ENCODE measurements around the gene POU2F1.

POU2F1 gene

DNA sequence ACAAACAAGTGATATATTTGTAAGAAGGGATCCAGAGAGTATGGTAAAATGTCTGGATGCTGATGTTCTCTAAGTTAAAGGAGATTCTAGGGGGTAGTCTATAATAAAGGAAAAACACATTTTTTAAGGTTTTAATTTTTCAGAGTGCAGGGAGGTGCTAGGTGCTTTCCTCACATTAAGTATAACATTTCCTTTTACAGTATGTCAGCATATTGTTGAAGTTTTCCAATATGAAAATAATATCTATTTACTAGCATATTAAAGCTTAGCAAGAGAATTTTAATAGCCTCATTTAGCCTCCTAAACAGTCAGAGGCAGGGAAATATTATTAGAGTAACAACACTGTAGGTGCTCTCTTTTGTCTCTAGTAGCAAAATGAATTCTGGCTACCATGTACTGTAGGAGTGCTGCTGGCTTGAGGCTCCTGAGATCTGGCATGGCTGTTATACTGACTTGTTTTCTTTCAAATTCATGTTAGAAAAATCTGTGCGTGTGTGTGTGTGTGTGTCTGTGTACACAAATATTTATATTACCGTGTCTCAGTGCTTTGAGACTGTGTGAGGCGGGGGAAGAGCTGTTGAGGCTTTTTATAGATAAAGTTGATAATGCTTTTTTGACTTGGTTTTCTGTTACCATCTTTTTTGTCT lies 71.0 kb downstream of the POU2F1 start:
- TF ChIP-seq CTCF (IDR thresholded peaks at IDR 0.05; ENCODE audit: insufficient read depth, low read length, poor library complexity, severe bottlenecking) = no peak

DNA sequence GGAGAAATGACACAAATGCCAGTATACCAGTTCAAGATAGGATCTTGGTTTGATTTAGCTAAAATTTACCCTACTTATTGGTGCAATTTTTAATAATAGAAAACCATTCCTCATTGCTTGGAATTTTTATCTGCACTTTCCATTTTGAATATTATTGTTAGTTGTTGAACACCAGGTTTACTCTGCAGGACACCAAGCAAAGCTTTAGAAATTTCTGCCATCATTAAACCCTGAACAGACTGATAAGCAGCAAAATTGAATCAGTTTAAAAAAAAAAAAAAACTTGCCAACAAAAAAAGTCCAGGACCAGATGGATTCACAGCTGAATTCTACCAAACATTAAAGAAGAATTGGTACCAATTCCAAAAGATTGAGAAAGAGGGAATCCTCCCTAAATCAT lies 71.5 kb downstream of the POU2F1 start:
- H3K4me3 ChIP-seq (replicated peaks; ENCODE audit: low read depth, low read length) = no peak overlapping the region
- H3K27me3 ChIP-seq (replicated peaks; ENCODE audit: control insufficient read depth, insufficient read depth, low read length) = no peaks in the 10 kb centered on the region
- H3K36me3 ChIP-seq (ENCODE audit: control insufficient read depth, insufficient read depth, low read length) = no peaks in the 10 kb centered on the region
- no peak for DNase-seq (ENCODE audit: extremely low read depth, insufficient read length)
- no peak for TF ChIP-seq CTCF (IDR thresholded peaks at IDR 0.05; ENCODE audit: insufficient read depth, low read length, poor library complexity, severe bottlenecking)

More for the DNA sequence above, 71.0 kb downstream of the POU2F1 start:
- Histone ChIP-seq H3K36me3 (ENCODE audit: control insufficient read depth, insufficient read depth, low read length) (no peaks in the 10 kb centered on the region), H3K27me3 (replicated peaks; ENCODE audit: control insufficient read depth, insufficient read depth, low read length) (no peaks in the 10 kb centered on the region), H3K4me3 (replicated peaks; ENCODE audit: low read depth, low read length) (no peak overlapping the region)
- DNase-seq (ENCODE audit: extremely low read depth, insufficient read length) = no peak

GRCh38 chr1:167293057-167293456 lies 72.4 kb downstream of the POU2F1 start:
- no peak for TF ChIP-seq CTCF (IDR thresholded peaks at IDR 0.05; ENCODE audit: insufficient read depth, low read length, poor library complexity, severe bottlenecking)
- DNase-seq (ENCODE audit: extremely low read depth, insufficient read length) = no peak
- Histone ChIP-seq H3K27me3 (replicated peaks; ENCODE audit: control insufficient read depth, insufficient read depth, low read length) (no peaks in the 10 kb centered on the region), H3K4me3 (replicated peaks; ENCODE audit: low read depth, low read length) (no peak overlapping the region), H3K36me3 (ENCODE audit: control insufficient read depth, insufficient read depth, low read length) (no peaks in the 10 kb centered on the region)

DNA sequence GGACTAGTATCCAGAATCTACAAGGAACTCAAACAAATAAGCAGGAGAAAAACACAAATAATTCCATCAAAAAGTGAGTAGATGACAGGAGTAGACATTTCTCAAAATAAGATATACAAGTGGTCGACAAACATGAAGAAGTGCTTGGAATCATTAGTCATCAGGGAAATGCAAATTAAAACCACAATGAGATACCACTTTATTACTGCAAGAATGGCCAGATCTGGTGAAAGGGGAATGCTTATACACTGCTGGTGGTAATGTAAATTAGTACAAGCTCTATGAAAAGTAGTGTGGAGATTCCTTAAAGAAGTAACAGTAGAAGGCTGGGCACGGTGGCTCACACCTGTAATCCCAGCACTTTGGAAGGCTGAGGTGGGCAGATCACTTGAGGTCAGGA lies 73.8 kb downstream of the POU2F1 start:
- Histone ChIP-seq H3K36me3 (ENCODE audit: control insufficient read depth, insufficient read depth, low read length) (no peaks in the 10 kb centered on the region), H3K4me3 (replicated peaks; ENCODE audit: low read depth, low read length) (no peak overlapping the region), H3K27me3 (replicated peaks; ENCODE audit: control insufficient read depth, insufficient read depth, low read length) (no peaks in the 10 kb centered on the region)
- no peak for TF ChIP-seq CTCF (IDR thresholded peaks at IDR 0.05; ENCODE audit: insufficient read depth, low read length, poor library complexity, severe bottlenecking)
- DNase-seq (ENCODE audit: extremely low read depth, insufficient read length) = no peak

GRCh38 chr1:167297222-167298214 lies 76.8 kb downstream of the POU2F1 start:
- Histone ChIP-seq H3K4me3 (replicated peaks; ENCODE audit: low read depth, low read length) (no peak overlapping the region), H3K36me3 (ENCODE audit: control insufficient read depth, insufficient read depth, low read length) (no peaks in the 10 kb centered on the region), H3K27me3 (replicated peaks; ENCODE audit: control insufficient read depth, insufficient read depth, low read length) (no peaks in the 10 kb centered on the region)
- TF ChIP-seq CTCF (IDR thresholded peaks at IDR 0.05; ENCODE audit: insufficient read depth, low read length, poor library complexity, severe bottlenecking) = no peak
- no peak for DNase-seq (ENCODE audit: extremely low read depth, insufficient read length)
